Measurements from ENCODE around the gene RICTOR. TPM values are rescaled to one million over a fixed set of nuclear protein-coding genes. Genes with fewer than 3 reads are reported as not detected.

Gene RICTOR
- total and polyA plus RNA-seq, 2 of the 4 experiments (the other 2 are of a cell fraction) = 4.1 to 35.7 TPM

- POLR2A ChIA-PET (ENCODE audit: unreplicated experiment) = no interaction called here
- H2AK5ac ChIP-seq (ENCODE audit: low read depth, low read length) = no peak overlapping the region
- no peak overlapping the region for H2BK15ac ChIP-seq (ENCODE audit: low read depth, low read length)
- H3K23ac ChIP-seq (ENCODE audit: low read depth, low read length) = no peak overlapping the region
- H3K9me3 ChIP-seq (ENCODE audit: control insufficient read depth, insufficient read depth, low read length) = no peaks in the 10 kb centered on the region
- H3K18ac ChIP-seq (ENCODE audit: low read depth, low read length) = no peak overlapping the region
- ATAC-seq (ENCODE audit: low read depth) (no peak), DNase-seq (no peak)
- no peak overlapping the region for H3K14ac ChIP-seq (replicated peaks; ENCODE audit: low read depth, low read length)
- no peak overlapping the region for H3K4me2 ChIP-seq (ENCODE audit: low read depth, low read length)
- H4K20me1 ChIP-seq (ENCODE audit: insufficient read depth, low read length) = peaks cover 15% of the 10 kb centered on the region
- H4K91ac ChIP-seq (ENCODE audit: insufficient read depth, low read depth, low read length) = no peak overlapping the region
- H3K4me1 ChIP-seq (ENCODE audit: control insufficient read depth, insufficient read depth, low read length) = peaks cover 15% of the 10 kb centered on the region
- H2BK120ac ChIP-seq (ENCODE audit: low read depth, low read length) = no peak overlapping the region
- H4K5ac ChIP-seq (ENCODE audit: low read depth, low read length) = no peak overlapping the region
- no peak overlapping the region for H3K56ac ChIP-seq (ENCODE audit: extremely low read depth, insufficient read depth, low read length)
- H3K4ac ChIP-seq (ENCODE audit: low read depth, low read length) = no peak overlapping the region
- CTCF ChIA-PET = no interaction called here
- H2AK9ac ChIP-seq (replicated peaks; ENCODE audit: low read depth, low read length, poor library complexity) = no peak overlapping the region
- no TSS peak for BruUV-seq (replicated peaks)
- TF ChIP-seq POLR2A (IDR thresholded peaks at IDR 0.05; ENCODE audit: low read depth, low read length) (no peak), RCOR1 (IDR thresholded peaks at IDR 0.05; ENCODE audit: insufficient replicate concordance, low read length) (no peak), SMC3 (IDR thresholded peaks at IDR 0.05; ENCODE audit: low read depth, low read length) (no peak), NFE2L2 (IDR thresholded peaks at IDR 0.05; ENCODE audit: low read depth, low read length) (no peak), RFX5 (IDR thresholded peaks at IDR 0.05; ENCODE audit: low read depth, low read length) (no peak), MAZ (IDR thresholded peaks at IDR 0.05; ENCODE audit: borderline replicate concordance, low read depth, low read length) (no peak), FOS (IDR thresholded peaks at IDR 0.05; ENCODE audit: low read depth, low read length) (no peak), MXI1 (IDR thresholded peaks at IDR 0.05; ENCODE audit: borderline replicate concordance, low read depth, low read length) (no peak), CEBPB (IDR thresholded peaks at IDR 0.05; ENCODE audit: low read depth, low read length) (no peak)
- H2AFZ ChIP-seq (replicated peaks; ENCODE audit: low read length, poor library complexity) = no peak overlapping the region
- H3K27ac ChIP-seq (ENCODE audit: insufficient read depth, low read length) = no peak overlapping the region
- peaks cover 50% of the 10 kb centered on the region for H3K36me3 ChIP-seq (ENCODE audit: control insufficient read depth, insufficient read depth, low read length)
- dilution Hi-C loops (cut with HindIII; ENCODE audit: low sequenced_read_pairs, unreplicated experiment) = no loop called here
- in situ Hi-C loops (cut with MboI; ENCODE audit: low sequenced_read_pairs) = no loop called here
- no CpG with 5 or more reads among the region's 2 CpGs for WGBS, 2 experiments (ENCODE audit: extremely low coverage in 2 of 2, insufficient read length in 1 of 2)
- peaks cover 16 to 36% of the 10 kb centered on the region in 2 experiments for H3K79me1 ChIP-seq (ENCODE audit: low read depth in 1 of 2, low read length in 2 of 2)
- intact Hi-C loops (cut with micrococcal nuclease) = loop anchor here (10.0 kb wide), 1 partner anchor 373 kb away; the partner anchor contains the start of gene LIFR
- H3K4me3 ChIP-seq (ENCODE audit: insufficient read depth, low read depth, low read length) = no peak overlapping the region
- no peak overlapping the region for H3K9ac ChIP-seq (ENCODE audit: low read depth, low read length)
- H2BK20ac ChIP-seq (ENCODE audit: low read depth, low read length) = no peak overlapping the region
- no peak overlapping the region for H2BK5ac ChIP-seq (ENCODE audit: low read depth, low read length, poor library complexity, severe bottlenecking)
- H3K27me3 ChIP-seq (ENCODE audit: control insufficient read depth, insufficient read depth, low read length) = no peaks in the 10 kb centered on the region
- H3K9me1 ChIP-seq (ENCODE audit: insufficient read depth, low read length) = peaks cover 15% of the 10 kb centered on the region
- H4K8ac ChIP-seq (ENCODE audit: low read depth in 2 of 2, low read length in 2 of 2) = no peak overlapping the region
These were observed 146.7 kb downstream of the RICTOR start for GRCh38 chr5:38927470-38927869.
